ENCODE data around the gene ADGRA1.

GRCh38 chr10:133159950-133160825, 72.5 kb downstream of the ADGRA1 start, which contains the start of gene KNDC1:
- no peak for TF ChIP-seq CTCF (IDR thresholded peaks at IDR 0.05)
- no peak for TF ChIP-seq POLR2A (IDR thresholded peaks at IDR 0.05)

Measured in prostate gland (tissue), 2 donors.